PC-3 (cell line): Measurements from ENCODE around the gene AKAP7.

Experiments
- CTCF ChIP-seq: fragments of 300-600 bp; sonication (generic); conservative IDR thresholded peaks from 2 replicates; pipeline ENCODE4 v1.5.1; 2017; ENCODE audit warnings: antibody characterized with exemption, low read depth, mild to moderate bottlenecking, low read length
- EZH2phosphoT487 ChIP-seq: fragments of 300-600 bp; sonication (generic); IDR thresholded peaks from 2 replicates; pipeline ENCODE4 v1.6.1; 2018; ENCODE audit warnings: mild to moderate bottlenecking, antibody characterized with exemption, low read length, borderline replicate concordance

GRCh38 chr6:131290955-131291354, 155.7 kb downstream of the AKAP7 start:
- TF ChIP-seq CTCF (no peak), EZH2phosphoT487 (no peak)
